Liver (tissue), 9 donors: ENCODE measurements around the gene TCF12. TPM values are rescaled to one million over a fixed set of nuclear protein-coding genes. Genes with fewer than 3 reads are reported as not detected.

Source experiments
- DNase-seq: peaks from one replicate; pipeline ENCODE4 v3.0.0-alpha.2; 2017; ENCODE audit warnings: low spot score
- H3K27ac ChIP-seq, 2 donors: one replicate each; pipeline ENCODE4 v1.7.0; 2013; ENCODE audit warnings: inconsistent platforms in 2 of 2, low read length in 2 of 2, control low read depth in 1 of 2, low read depth in 1 of 2, mild to moderate bottlenecking in 1 of 2
- H3K27me3 ChIP-seq, 4 donors: one replicate each; pipeline versions ENCODE4 v1.6.1 to v1.7.0; 2013; ENCODE audit warnings: low read length in 3 of 4, inconsistent platforms in 1 of 4, mild to moderate bottlenecking in 1 of 4, moderate library complexity in 1 of 4; ENCODE audit not compliant: control insufficient read depth in 4 of 4, insufficient read depth in 4 of 4
- H3K36me3 ChIP-seq, 4 donors: one replicate each; pipeline versions ENCODE4 v1.6.1 to v1.7.0; 2013; ENCODE audit warnings: low read length in 3 of 4, mild to moderate bottlenecking in 3 of 4, low read depth in 1 of 4, moderate library complexity in 1 of 4; ENCODE audit not compliant: control insufficient read depth in 4 of 4, insufficient read depth in 3 of 4
- H3K4me1 ChIP-seq, 4 donors: one replicate each; pipeline versions ENCODE4 v1.6.1 to v1.7.0; 2013; ENCODE audit warnings: low read length in 3 of 4, mild to moderate bottlenecking in 3 of 4, moderate library complexity in 1 of 4; ENCODE audit not compliant: control insufficient read depth in 4 of 4, insufficient read depth in 4 of 4
- H3K4me3 ChIP-seq, 3 donors: one replicate each; pipeline versions ENCODE4 v1.6.1 to v1.7.0; 2013; ENCODE audit warnings: low read length in 3 of 3, control low read depth in 1 of 3, low read depth in 1 of 3, mild to moderate bottlenecking in 1 of 3
- H3K9ac ChIP-seq, 2 donors: one replicate each; pipeline ENCODE4 v1.7.0; 2013; ENCODE audit warnings: low read length in 2 of 2, mild to moderate bottlenecking in 2 of 2, moderate library complexity in 2 of 2, control low read depth in 1 of 2, low read depth in 1 of 2
- H3K9me3 ChIP-seq, 4 donors: one replicate each; pipeline versions ENCODE4 v1.6.1 to v1.7.0; 2013; ENCODE audit warnings: low read length in 3 of 4; ENCODE audit not compliant: control insufficient read depth in 4 of 4
- FOXA1 ChIP-seq: IDR thresholded peaks from 2 replicates; pipeline ENCODE4 v1.6.1; 2016; ENCODE audit warnings: antibody characterized with exemption
- FOXA2 ChIP-seq: IDR thresholded peaks from 2 replicates; pipeline ENCODE4 v1.6.1; 2016; ENCODE audit warnings: antibody characterized with exemption
- GABPA ChIP-seq, 2 donors: IDR thresholded peaks in 1 of 2; conservative IDR thresholded peaks in 1 of 2; 2 replicates each; pipeline ENCODE4 v1.6.1; 2016; ENCODE audit warnings: antibody characterized with exemption in 2 of 2, mild to moderate bottlenecking in 1 of 2, moderate library complexity in 1 of 2
- HNF4A ChIP-seq, 2 donors: conservative IDR thresholded peaks; 2 replicates each; pipeline ENCODE4 v1.6.1; 2016; ENCODE audit warnings: antibody characterized with exemption in 2 of 2, mild to moderate bottlenecking in 2 of 2
- HNF4G ChIP-seq: IDR thresholded peaks from 2 replicates; pipeline ENCODE4 v1.6.1; 2016; ENCODE audit warnings: antibody characterized with exemption
- JUND ChIP-seq, 2 donors: IDR thresholded peaks; 2 replicates each; pipeline ENCODE4 v1.6.1; 2016; ENCODE audit warnings: antibody characterized with exemption in 2 of 2
- NR2F2 ChIP-seq: IDR thresholded peaks from 2 replicates; pipeline ENCODE4 v1.6.1; 2016; ENCODE audit warnings: antibody characterized with exemption
- RAD21 ChIP-seq, 2 donors: IDR thresholded peaks; 2 replicates each; pipeline ENCODE4 v1.6.1; 2016; ENCODE audit warnings: antibody characterized with exemption in 2 of 2, mild to moderate bottlenecking in 2 of 2
- RXRA ChIP-seq, 2 donors: IDR thresholded peaks; 2 replicates each; pipeline ENCODE4 v1.6.1; 2017 to 2018; ENCODE audit warnings: antibody characterized with exemption in 2 of 2, mild to moderate bottlenecking in 1 of 2
- SP1 ChIP-seq: IDR thresholded peaks from 2 replicates; pipeline ENCODE4 v1.6.1; 2018; ENCODE audit warnings: antibody characterized with exemption, mild to moderate bottlenecking
- YY1 ChIP-seq: IDR thresholded peaks from 2 replicates; pipeline ENCODE4 v1.6.1; 2016; ENCODE audit warnings: antibody characterized with exemption, mild to moderate bottlenecking
- WGBS: extraction: QIAGEN DNeasy Blood & Tissue Kit; methylation state at CpG from one replicate; pipeline ENCODE4 v1.1.7; 2013; 5-methylcytosine and 5-hydroxymethylcytosine counted together
- polyA plus RNA-seq, 2 donors: library from polyadenylated mRNA; stranded (reverse) in 1 of 2; unstranded in 1 of 2; fragments of 200-250 nt in 1 of 2; fragments of >200 nt in 1 of 2; fragmentation: Nextera tagmentation in 1 of 2; extraction: Ambion mirVana in 1 of 2; gene quantifications; one replicate each; pipeline versions ENCODE4 v1.2.1 to v1.2.3, GENCODE V29; 2013 to 2015
- total RNA-seq, 2 donors: library from RNA; depleted of rRNA; stranded (reverse); fragments of >200 nt; gene quantifications; one replicate each; pipeline ENCODE4 v1.2.3, GENCODE V29; 2014
- TF ChIP-seq, protein P1 (sequence below): fragments of 150-350 bp; IDR thresholded peaks from 2 replicates; pipeline ENCODE4 v1.5.1; 2017; ENCODE audit warnings: improper control_type of control experiment, low read depth, low read length; ENCODE audit not compliant: missing input control
- TF ChIP-seq, protein P2 (sequence below): IDR thresholded peaks from 2 replicates; pipeline ENCODE4 v1.6.1; 2016; ENCODE audit warnings: antibody characterized with exemption
- TF ChIP-seq, protein P3 (sequence below): IDR thresholded peaks from 2 replicates; pipeline ENCODE4 v1.6.1; 2016; ENCODE audit warnings: antibody characterized with exemption
- TF ChIP-seq, protein P4 (sequence below): IDR thresholded peaks from 2 replicates; pipeline ENCODE4 v1.6.1; 2016; ENCODE audit warnings: antibody characterized with exemption, mild to moderate bottlenecking
- donor health status: healthy.
- donor health status: healthy.
- donor health status: healthy.
- donor health status: healthy.
- donor health status: healthy.

The TCF12 gene
- total and polyA plus RNA-seq, 4 donors = 8.7 to 38.3 (median 22.3) TPM

DNA sequence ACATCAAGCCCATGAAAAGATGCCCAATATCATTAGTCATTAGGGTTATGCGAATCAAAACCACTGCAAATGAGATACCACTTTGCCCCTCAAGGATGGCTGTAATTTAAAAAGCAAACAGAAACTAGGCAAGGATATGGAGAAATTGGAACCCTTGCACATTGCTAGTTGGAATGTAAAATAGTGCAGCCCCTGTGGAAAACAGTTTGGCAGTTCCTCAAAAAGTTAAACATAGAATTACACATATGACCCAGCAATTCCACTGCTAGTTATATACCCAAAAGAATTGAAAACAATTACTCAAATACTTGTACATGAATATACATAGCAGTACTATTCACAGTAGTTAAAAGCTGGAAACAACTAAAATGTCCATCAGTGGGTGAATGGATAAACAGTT is 271.0 kb downstream of the TCF12 start:
- DNase-seq = no peak
- no peaks in the 10 kb centered on the region for H3K27me3 ChIP-seq
- peaks cover 0 to 10% (median 3%) of the 10 kb centered on the region in 4 donors for H3K36me3 ChIP-seq
- no peaks in the 10 kb centered on the region for H3K9me3 ChIP-seq
- TF ChIP-seq YY1 (no peak), RXRA (IDR thresholded peaks at IDR 0.05) (no peak), FOXA1 (no peak), JUND (IDR thresholded peaks at IDR 0.05) (no peak), HNF4G (no peak), SP1 (no peak)
- no peak overlapping the region for H3K27ac ChIP-seq
- H3K4me1 ChIP-seq = peaks cover 0 to 17% (median 14%) of the 10 kb centered on the region in 4 donors
- WGBS = 97% methylated on average over 1 of the region's 1 CpG
- H3K9ac ChIP-seq = no peak overlapping the region
- no peak overlapping the region for H3K4me3 ChIP-seq

DNA sequence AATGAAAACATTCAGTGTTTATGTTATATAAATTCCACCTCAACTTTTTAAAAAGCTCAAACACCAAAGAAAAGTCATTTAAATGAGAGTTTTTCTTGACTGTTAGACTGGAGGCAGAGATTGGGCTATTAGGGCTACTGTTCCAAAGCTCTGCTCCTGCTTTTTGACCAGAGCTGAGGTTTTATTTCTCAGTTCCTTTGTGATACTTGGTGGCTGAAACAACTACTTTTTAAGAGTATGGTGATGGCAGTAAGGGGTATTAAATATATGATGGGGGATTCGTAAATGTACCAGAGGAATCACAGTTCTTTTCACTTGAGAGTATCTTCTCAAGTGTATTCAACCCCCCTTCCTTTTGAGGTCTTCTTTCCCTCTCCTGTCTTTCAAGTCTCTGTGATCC is 271.8 kb downstream of the TCF12 start:
- TF ChIP-seq NR2F2 (no peak), JUND (IDR thresholded peaks at IDR 0.05) (no peak), HNF4A (conservative IDR thresholded peaks at IDR 0.05) (no peak), YY1 (no peak), RXRA (IDR thresholded peaks at IDR 0.05) (no peak), FOXA2 (no peak)
- TF ChIP-seq, protein P1, sequence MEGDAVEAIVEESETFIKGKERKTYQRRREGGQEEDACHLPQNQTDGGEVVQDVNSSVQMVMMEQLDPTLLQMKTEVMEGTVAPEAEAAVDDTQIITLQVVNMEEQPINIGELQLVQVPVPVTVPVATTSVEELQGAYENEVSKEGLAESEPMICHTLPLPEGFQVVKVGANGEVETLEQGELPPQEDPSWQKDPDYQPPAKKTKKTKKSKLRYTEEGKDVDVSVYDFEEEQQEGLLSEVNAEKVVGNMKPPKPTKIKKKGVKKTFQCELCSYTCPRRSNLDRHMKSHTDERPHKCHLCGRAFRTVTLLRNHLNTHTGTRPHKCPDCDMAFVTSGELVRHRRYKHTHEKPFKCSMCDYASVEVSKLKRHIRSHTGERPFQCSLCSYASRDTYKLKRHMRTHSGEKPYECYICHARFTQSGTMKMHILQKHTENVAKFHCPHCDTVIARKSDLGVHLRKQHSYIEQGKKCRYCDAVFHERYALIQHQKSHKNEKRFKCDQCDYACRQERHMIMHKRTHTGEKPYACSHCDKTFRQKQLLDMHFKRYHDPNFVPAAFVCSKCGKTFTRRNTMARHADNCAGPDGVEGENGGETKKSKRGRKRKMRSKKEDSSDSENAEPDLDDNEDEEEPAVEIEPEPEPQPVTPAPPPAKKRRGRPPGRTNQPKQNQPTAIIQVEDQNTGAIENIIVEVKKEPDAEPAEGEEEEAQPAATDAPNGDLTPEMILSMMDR = no peak
- TF ChIP-seq, protein P2, sequence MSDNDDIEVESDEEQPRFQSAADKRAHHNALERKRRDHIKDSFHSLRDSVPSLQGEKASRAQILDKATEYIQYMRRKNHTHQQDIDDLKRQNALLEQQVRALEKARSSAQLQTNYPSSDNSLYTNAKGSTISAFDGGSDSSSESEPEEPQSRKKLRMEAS = no peak
- WGBS = 98% methylated on average over 1 of the region's 1 CpG
- Histone ChIP-seq H3K27ac (no peak overlapping the region), H3K27me3 (no peaks in the 10 kb centered on the region), H3K9me3 (no peaks in the 10 kb centered on the region), H3K4me1 (peaks cover 0 to 11% (median 8%) of the 10 kb centered on the region in 4 donors), H3K9ac (no peak overlapping the region), H3K4me3 (no peak overlapping the region), H3K36me3 (peaks cover 0 to 10% (median 3%) of the 10 kb centered on the region in 4 donors)
- no peak for DNase-seq

DNA sequence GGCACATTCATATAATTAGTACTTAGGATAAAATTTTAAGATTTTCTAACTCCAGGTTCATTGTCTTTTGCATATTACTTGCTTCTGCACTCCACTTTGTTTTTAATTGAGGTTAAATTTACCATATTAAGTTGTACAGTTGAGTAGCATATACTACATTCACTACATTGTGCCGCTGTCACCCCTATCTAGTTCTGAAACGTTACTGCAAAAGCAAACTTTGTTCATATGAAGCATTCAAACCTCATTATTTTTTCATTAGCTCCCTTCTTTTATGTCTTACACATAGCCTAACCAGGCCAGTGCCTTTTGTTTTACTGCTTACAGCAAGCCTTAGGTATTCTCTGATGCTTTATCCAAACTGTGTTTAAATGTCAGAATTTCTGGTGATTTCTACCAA is 274.7 kb downstream of the TCF12 start:
- TF ChIP-seq RAD21 (IDR thresholded peaks at IDR 0.05) (no peak), HNF4G (no peak), SP1 (no peak), HNF4A (conservative IDR thresholded peaks at IDR 0.05) (no peak), FOXA1 (no peak), RXRA (IDR thresholded peaks at IDR 0.05) (no peak), GABPA (IDR thresholded peaks at IDR 0.05 in 1 of 2, conservative IDR thresholded peaks at IDR 0.05 in 1 of 2) (no peak), JUND (IDR thresholded peaks at IDR 0.05) (no peak)
- TF ChIP-seq, protein P3, sequence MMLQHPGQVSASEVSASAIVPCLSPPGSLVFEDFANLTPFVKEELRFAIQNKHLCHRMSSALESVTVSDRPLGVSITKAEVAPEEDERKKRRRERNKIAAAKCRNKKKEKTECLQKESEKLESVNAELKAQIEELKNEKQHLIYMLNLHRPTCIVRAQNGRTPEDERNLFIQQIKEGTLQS = no peak
- TF ChIP-seq, protein P2 = no peak
- TF ChIP-seq, protein P4, sequence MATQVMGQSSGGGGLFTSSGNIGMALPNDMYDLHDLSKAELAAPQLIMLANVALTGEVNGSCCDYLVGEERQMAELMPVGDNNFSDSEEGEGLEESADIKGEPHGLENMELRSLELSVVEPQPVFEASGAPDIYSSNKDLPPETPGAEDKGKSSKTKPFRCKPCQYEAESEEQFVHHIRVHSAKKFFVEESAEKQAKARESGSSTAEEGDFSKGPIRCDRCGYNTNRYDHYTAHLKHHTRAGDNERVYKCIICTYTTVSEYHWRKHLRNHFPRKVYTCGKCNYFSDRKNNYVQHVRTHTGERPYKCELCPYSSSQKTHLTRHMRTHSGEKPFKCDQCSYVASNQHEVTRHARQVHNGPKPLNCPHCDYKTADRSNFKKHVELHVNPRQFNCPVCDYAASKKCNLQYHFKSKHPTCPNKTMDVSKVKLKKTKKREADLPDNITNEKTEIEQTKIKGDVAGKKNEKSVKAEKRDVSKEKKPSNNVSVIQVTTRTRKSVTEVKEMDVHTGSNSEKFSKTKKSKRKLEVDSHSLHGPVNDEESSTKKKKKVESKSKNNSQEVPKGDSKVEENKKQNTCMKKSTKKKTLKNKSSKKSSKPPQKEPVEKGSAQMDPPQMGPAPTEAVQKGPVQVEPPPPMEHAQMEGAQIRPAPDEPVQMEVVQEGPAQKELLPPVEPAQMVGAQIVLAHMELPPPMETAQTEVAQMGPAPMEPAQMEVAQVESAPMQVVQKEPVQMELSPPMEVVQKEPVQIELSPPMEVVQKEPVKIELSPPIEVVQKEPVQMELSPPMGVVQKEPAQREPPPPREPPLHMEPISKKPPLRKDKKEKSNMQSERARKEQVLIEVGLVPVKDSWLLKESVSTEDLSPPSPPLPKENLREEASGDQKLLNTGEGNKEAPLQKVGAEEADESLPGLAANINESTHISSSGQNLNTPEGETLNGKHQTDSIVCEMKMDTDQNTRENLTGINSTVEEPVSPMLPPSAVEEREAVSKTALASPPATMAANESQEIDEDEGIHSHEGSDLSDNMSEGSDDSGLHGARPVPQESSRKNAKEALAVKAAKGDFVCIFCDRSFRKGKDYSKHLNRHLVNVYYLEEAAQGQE = no peak
- 88% methylated on average over 2 of the region's 2 CpGs for WGBS
- peaks cover 0 to 10% (median 3%) of the 10 kb centered on the region in 4 donors for H3K36me3 ChIP-seq

More for the DNA sequence above, 274.7 kb downstream of the TCF12 start:
- peaks cover 0 to 2% (median 0%) of the 10 kb centered on the region in 4 donors for H3K4me1 ChIP-seq
- H3K9ac ChIP-seq = no peak overlapping the region
- no peak for DNase-seq
- H3K9me3 ChIP-seq = no peaks in the 10 kb centered on the region
- no peak overlapping the region for H3K27ac ChIP-seq
- no peaks in the 10 kb centered on the region for H3K27me3 ChIP-seq
- H3K4me3 ChIP-seq = no peak overlapping the region
